Cortex of kidney (tissue), 1 donor: ENCODE measurements around the gene PPM1F.

Experiments used
- DNase-seq: peaks from one replicate; lab custom pipeline; 2025; lab: John Stamatoyannopoulos, UW

The PPM1F gene

DNA sequence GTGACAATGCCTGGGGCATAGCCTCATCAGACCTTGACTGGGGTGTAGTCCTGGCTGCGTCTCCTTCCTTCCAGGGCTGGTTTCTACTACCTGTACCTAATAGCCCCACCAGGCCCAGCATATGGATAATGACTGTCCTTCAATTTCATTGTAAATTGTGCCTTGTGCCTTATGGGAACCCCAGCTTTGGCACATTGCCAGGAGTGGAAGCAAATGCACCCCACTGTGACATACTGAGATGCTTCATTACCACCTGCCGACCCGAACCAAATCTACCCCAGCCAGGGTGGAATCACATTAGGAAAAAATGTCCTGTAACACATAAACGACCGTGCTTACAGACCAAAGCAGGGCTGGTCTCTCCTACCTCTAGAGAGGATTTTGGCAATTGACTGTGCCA lies 22.6 kb upstream of the PPM1F start:
- no peak for DNase-seq

DNA sequence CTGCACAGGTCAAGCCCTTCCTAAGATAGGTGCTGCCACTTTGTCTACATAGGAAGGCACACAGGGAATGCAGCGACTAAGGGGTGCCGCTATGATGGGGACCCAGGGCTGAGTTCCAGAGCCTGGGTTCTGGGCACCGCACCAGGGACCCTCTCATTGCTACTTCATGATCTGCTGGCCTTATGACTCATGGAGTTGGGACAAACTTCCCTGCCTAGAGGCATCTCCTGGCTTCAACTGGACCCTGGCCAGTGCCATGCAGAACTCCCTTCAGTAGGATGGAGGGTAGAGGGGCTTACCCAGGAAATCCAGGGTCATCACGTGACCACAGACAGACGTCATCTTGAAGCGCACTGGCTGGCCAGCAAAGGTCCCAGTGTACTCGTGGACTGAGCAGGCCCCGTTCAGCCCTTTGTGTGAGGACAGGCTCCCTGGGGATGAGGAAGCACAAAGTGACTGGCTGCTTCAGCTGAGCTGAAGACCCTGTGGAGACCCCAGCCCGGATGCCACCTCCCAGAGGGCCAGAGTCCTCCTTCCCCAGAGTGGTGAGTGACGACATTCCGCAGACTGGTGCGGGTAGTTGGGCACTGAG lies 21.5 kb upstream of the PPM1F start:
- DNase-seq: no peak

DNA sequence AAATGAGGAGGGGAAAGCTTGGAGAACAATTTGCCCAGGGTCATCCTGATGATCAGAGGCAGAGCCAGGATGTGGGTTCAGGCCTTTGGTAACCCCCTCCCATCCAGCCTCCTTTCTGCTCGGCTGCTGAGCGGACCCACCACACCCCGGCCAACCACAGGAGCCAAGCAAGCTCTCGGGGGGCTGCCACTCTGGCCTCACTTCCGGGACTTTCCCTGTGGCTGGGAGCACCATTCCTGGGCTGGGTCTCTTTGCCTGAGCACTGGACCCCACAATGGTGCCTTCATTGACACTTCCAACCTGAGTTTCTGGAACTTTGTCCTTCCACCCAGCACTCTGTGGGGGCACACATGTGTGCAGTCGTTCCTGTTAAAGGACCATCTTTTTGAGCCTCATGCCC lies 20.2 kb upstream of the PPM1F start:
- DNase-seq: no peak

DNA sequence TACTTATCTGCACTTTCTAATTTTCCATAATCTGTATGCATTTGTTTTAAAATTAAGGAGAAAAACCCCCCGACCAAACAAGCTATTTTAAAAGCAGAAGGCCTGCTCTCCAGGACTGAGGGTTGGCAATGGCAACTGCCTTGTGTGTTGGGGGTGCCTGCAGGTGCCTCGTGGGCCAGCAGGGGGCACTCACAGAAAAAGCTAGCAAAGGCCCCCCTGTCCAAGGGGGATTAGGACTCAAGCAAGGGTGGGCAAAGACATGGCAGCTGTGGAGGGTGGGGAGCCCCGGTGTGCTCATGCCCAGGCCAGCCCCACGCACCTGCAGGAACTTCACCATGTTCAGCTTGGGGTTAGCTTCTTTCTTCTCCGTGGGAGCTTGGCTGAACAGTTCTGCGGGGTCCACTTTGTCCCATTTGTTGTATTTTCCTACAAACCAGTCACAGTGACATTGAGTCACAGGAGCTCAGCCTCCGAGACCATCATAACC lies 19.7 kb upstream of the PPM1F start:
- DNase-seq: no peak

DNA sequence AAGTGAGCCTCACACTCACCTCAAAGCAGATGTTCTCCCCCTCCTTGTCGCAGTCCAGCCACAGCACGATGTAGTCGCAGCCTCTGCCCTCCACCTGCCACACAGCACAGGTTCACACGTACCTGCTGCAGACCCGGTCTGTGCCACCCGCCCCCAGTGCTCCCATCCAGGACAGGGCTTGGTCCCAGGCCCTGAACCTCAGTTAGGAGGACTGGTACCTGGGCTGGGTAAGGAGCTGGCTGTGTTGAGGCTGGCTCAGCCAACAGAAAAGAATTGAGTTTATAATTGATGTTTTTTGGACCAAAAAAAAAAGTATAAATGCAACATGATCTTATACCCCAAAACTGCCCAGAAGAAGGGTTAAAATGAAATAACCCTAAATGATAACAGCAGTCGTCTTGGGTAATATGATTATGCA lies 19.2 kb upstream of the PPM1F start:
- DNase-seq: no peak

DNA sequence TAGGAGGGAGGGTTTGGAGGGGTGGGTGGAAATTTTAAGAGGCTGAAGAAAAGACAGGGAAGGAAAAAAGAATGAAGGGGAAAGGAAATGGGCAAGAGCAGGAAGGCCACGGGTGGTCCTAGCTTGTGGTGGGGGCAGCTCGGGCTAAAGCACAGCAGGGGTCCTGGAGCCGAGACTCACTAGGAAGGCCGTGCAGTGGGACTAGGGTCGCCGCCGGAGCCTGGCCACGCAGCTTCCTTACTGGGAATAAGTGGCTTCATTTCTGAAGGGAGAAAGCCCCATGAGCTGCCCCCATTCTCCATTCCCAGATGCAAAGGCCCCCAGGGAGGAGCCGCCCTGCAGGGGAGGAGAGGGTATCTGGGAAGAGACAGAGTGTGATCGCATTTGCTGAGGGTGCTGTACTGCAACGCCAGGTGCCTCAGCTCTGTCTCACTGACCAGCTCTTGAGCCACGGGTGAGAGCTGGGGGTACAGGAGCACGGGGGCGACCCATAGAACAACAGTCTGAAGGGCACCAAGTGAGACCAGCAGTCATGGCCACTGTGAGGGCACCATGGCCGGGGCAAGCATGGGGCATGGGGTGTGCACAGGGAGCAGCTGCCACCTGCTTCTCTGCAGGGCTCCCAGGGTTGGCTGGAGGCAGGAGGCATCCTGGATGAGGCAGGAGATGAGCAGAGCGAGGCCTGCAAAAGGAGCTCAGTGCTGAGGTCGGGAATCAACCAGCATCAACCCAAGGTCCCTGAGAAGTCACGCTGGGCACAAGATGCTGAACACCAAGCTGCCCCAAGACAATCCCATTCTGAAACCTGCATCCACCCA lies 18.4 kb upstream of the PPM1F start:
- DNase-seq: no peak

DNA sequence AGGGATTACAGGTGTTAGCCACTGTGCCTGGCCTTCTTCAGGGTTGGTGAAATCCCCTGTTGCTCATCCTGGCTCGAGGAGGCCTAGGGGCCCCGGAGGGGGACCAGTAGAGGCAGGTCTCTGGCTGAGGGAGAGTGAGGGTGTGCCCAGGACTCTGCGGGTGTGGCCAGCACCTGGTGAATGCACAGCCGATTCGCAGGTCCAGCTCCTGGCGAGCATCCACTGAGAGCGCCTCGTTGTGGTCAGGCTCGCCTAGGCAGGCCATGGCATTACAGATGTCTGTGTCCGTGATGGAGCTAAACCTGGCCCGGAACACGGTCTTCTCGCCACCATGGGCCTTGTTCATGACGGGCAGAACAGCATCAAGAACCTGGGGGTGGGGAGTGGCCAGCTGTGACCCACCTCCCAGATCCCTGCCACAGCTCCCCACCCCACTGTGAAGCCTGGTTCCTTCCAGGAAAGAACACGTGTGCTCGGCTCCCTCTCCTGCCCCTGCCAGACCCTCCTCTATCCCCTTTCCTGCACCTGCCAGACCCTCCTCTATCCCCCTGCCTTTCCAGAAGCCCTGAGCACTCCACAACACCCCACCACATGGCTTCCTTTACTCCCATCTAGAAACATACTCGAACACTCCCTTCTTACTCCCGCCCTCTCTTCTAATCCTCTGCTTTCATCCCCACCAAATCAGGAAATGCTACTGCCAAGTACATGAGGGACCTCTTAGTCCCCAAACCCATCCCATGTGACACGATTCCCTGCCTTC lies 17.6 kb upstream of the PPM1F start:
- DNase-seq: no peak

DNA sequence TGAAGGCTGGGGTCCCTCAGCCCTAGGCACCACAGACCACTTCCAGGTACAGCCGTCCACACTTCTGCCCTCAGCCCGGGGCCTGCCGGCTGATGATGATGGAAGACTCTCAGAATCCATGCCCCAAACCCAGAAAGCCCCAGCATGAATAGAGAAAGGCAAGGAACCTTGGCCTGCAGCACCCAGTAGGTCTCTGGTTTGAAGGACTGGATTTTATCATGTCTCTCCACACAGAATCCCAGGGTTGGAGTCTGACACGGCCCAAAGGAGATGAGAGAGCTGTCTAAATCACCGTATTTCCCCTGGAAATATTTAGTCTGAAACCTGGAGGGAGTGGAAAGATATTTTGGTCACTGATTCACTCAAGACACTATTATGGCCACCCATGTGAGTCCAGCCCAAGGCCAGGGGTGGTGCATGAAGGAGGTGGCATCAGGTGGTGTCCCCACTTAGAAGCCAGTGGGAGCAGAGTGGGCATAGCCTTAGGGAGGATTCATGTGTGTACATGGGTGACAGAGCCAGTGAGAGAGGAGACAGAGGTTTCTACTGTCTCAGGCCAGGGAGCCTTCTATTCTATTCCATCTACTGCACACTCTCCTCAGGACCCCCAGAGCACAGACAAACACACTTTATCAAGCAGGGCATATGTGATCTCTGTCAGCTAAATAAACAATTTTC lies 15.9 kb upstream of the PPM1F start:
- no peak for DNase-seq

DNA sequence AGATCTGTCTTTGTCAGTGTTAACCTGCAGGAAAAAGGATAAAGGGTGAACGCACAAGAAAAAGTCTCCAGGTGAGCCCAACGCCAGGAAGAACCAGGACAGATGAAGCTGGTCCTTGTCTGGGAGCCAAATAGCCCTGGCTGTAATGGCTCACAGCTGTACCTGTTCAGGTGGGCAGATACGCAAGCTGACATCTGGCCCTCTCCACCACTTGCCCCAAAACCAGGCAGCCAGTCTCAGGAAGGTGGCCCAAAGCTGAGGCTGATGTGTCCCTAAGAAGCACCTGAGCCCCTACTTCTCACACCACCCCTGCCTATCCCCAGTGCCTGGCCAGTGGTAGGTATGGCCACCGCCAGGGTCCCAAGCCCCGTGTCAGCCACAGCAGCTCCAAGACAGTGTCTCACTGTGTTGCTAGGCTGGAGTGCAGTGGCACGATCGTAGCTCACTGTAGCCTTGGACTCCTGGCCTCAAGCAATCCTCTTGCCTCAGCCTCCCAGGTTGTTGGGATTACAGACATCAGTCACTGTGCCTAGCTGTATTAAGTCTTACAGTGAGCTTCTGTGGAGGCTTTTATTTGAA lies 15.1 kb upstream of the PPM1F start:
- DNase-seq: no peak

DNA sequence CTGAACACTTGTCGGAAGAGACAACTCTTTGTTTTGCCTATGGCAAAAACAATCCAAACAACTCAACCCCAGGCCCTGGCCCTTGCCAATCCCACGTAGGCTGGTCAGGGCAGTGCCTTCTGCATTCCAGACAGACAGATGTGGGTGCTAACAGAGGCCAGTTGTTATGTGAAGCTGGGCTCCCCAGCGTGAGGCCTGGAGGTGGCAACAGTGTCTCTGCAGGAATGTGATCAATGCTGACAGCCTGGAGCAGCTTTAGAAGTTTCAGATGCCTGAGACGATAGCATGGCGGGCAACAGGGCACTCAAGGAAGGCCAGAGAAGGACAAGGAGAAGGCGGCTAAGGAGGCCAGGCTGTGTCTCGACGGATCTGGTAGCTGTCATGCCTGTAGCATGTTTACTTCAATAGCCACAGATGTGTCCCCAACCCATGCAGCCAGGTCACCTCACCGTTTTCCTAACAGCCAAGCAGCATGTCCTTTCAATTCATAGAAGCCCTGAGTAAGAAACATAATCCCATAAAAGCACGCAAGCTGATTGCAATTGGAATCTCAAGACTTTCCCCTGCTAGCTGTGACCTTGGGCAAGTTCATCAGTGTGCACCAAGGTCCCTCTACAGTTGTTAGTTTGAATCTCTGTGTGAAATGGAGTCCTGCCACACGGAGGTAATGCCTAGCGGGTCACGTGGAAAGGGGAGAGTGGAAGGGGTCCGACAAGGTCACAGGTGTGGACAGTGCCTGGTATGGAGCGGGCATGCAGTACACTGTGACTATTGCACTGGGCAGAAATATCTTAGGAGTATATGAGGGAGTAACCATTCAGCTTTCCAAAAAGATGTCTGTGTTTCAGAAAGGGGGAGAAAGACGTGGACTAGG lies 14.2 kb upstream of the PPM1F start:
- no peak for DNase-seq

DNA sequence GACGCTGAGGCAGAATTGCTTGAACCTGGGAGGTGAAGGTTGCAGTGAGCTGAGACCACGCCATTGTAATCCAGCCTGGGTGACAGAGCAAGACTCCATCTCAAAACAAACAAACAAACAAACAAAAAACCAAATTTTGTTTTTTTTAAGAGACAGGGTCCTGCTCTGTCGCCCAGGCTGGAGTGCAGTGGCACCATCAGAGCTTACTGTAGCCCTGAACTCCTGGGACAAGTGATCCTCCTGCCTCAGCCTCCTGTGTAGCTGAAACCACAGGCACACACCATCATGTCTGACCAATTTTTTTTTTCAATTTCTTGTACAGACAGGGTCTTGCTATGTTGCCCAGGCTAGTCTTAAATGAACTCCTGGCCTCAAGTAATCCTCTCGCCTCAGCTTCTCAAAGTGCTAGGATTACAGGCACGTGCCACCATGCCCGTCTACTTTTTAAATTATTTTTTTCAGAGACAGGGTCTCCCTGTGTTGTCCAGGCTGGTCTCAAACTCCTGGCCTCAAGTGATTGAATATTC lies 13.2 kb upstream of the PPM1F start:
- DNase-seq: no peak

DNA sequence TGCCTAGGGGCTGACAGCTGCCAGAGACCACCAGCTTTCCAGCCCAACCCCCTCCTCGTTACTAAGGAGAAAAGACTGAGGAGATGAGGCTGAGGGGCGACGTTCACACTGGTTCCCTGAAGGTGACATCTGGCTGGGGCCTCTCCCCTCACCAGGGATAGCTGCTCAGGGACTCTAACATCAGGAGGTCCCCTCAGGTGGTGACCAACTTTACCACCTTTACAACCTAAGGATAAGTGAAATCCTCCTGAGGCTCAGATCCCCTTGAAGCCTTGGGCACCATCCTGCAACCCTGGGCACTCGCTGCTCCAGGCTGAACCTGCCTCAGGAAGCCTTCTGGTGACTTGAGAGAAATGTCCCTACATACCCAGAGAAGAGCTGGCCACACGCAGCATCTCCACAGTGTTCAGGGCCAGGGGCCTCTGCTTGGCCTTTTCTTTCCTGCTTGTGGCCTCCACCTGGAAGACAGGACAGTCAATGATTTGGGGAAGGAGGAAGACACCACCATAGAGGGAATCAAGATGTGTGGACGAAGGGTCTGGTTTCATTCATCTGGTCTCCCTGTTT lies 12.4 kb upstream of the PPM1F start:
- DNase-seq: no peak

DNA sequence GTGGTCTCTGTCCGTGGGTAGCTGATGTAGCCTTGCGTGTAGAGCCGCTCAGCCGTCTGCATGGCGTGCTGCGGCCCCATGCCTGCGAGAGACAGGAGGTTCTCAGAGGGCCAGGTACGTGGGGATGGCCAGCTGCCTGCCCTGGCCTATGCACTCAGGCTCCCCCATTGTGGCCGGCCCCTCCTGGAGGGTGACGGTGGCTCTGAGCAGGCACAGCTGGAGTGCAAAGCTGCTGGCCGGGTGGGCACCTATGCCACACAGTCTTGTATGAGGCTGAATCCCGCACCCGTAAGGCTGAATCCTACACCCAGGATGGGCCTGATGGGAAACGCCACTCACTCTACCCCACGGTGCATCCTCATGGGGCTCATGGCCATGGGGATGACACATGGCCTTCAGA lies 11.6 kb upstream of the PPM1F start:
- no peak for DNase-seq

DNA sequence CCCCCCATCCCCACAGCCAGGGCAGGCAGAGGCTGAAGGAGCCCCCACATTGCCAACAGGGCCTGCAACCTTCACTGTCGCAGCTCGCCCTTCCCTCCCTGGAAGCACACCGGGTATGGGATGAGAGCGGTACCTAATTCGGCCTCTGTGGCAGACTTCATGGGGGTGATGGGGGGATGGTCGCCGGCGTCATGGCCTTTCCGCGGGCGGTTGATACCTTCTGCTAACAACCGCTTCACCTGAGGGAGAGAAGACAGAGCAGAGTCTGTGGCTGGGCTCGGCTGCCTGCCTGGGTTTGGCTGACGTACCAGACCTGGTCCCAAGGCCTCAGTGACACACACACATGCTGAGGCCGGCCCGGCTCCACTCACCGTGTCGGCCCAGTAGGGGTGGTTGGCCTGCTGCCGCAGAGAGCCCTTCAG lies 11.2 kb upstream of the PPM1F start:
- no peak for DNase-seq

DNA sequence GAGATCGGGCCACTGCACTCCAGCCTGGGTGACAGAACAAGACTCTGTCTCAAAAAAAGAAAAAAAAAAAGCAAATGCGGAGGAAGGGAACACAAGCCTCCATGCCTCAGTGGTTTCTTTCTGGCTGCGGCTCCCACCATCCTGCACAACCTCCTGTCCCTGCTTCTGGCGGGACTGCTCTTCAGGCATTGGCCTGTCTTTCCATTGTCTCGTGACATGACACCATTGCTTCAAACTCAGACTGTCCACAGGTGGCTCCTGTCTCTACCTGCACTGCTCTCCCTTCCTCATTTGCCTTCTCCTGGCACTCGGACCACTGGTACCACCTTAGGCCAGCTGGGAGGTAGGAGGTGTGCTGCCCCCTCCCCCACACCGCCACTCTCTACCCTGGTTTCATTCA lies 10.6 kb upstream of the PPM1F start:
- no peak for DNase-seq

DNA sequence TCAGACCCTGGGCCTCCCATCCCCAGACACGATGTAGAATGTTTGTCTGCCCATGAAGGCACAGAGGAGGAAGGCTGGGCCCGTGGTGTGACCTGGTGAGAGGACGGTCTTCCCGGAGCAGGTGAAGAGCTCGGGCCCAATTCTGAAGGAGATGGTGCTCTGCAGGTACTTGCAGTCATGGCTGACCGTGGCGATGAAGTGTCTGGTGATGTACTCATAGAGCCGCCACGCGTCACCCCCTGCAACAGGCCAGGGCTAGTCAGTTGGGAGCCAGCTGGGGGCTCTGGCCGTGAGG lies 10.0 kb upstream of the PPM1F start:
- no peak for DNase-seq

DNA sequence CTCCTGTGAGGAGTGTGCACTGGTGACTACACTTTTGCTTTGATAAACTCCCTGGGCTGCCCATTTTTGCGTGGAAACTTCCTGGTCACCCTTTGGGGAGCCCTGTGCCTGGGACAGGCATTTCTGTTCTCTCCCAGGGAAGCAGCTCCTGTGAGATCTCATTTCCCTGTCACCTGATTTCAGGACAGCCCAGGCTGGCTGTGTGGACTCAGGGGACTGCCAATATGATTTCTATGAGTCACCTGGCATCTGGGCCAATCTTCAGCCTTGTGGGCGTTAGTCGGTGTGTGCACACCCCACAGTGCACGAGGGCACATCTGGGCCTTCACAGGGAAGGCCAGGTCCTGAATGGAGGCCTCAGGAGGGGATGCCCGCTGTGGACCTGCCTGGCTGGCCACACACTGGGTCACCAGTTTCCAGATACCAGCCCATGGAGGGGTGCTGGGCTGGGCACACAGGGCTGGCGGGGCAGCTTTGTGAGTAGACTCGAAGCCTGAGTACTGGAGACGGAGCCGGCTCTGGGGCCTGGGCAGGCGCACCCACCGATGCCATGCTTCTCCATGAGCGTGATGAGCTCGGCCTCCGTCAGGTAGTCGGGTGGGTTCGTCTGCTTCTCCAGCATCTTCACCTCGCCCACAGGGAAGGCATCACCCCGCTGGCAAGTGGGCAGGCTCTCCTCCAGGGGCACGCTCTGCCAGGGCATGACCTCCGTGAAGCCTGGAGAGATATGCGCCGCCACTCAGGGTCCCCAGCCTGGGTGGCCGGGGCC lies 9.4 kb upstream of the PPM1F start:
- no peak for DNase-seq

DNA sequence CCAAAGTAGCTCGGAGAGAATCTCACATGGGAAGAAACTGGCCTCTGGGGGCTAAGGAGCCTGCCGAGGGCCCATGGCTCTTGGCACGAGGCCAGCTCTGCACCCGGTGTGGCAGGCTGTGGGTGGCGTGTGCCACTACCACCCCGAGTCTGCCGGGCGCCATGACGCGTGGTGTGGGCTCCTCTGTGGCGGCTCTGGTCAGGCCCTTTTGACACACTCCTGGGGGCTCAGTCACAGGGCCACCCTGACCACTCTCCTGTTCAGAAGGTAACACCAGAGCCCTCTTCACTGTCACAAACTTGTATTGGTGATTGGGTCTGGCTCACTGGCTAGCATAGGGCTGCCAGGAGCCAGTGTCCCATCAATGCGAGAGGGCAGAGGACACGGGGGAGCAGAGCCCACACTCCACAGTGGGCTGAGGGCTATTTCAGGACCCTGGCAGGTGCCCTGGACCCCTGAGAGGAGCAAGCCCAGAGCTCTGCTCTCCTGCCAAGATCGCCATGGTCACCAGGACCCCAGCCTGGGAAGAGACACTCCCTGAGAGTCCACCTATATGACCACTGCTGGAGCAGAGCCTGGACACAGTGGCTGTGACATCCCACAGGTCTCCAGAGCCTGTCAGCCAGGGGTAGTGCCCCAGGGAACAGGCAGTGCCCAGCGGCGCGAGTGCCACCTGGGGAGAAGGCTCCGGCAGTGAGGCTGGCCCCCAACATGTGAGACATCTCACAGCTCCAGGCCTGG lies 8.6 kb upstream of the PPM1F start:
- DNase-seq: no peak
